Stimulated activated CD4-positive, alpha-beta T cell treated with anti-CD3 and anti-CD28 coated beads, Interleukin-4, amount 100 ng/mL, for 4 hours (primary cell): Measurements from ENCODE around the gene AJM1.

Source experiments
- DNase-seq, 2 experiments: peaks; one replicate each; pipeline ENCODE4 v3.0.0-alpha.2; 2020

The AJM1 gene

DNA sequence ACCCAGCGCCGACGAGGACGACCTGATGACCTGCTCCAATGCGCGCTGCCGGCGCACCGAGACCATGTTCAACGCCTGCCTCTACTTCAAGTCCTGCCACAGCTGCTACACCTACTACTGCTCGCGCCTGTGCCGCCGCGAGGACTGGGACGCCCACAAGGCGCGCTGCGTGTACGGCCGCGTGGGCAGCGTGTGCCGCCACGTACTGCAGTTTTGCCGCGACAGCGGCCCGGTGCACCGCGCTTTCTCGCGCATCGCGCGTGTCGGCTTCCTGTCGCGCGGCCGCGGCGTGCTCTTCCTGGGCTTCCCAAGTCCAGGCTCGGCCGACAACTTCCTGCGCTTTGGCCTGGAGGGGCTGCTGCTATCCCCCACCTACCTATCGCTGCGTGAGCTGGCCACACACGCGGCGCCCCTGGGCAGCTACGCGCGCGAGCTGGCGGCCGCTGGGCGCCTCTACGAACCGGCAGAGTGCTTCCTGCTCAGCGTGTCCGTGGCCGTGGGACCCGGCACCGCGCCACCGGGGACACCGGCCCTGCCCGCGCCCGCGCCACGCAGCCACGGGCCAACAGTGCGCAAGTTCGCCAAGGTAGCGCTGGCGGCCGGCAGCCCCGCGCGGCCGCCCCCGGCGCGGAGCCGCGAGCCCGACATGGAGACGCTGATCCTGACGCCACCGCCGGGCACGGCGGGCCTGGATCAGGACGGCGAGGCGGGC lies 4.3 kb downstream of the AJM1 start:
- peak in 1 of 2 experiments; percentile 68 for DNase-seq

DNA sequence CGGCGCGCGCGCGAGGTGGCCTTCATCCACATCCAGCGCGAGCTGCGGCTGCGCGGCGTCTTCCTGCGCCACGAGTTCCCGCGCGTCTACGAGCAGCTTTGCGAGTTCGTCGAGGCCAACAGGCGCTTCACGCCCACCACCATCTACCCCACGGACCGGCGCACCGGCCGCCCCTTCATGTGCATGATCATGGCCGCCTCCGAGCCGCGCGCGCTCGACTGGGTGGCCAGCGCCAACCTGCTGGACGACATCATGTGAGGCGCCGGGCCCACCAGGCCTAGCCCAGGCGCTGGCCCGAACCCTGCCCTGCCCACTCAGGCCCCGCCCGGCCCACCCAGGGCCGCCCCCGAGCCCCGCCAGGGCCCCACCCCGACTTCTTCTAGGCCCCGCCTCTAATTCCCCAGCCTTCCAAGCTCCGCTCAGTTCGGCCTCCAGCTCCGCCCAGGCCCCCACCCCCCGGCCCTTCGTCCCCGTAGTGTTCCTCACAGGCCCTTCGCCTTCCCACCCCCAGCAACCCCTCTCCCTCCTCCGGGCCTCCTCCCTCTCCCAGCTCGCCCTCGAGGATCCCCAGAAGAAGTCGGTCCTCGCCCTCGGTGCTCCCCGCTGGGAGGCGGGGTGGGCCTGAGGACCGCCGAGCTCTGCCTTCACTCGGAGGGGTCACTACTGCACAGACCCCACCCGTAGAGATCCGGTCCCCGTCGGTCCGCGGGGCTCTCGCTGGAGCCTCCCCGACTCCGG lies 5.0 kb downstream of the AJM1 start:
- DNase-seq: no peak

DNA sequence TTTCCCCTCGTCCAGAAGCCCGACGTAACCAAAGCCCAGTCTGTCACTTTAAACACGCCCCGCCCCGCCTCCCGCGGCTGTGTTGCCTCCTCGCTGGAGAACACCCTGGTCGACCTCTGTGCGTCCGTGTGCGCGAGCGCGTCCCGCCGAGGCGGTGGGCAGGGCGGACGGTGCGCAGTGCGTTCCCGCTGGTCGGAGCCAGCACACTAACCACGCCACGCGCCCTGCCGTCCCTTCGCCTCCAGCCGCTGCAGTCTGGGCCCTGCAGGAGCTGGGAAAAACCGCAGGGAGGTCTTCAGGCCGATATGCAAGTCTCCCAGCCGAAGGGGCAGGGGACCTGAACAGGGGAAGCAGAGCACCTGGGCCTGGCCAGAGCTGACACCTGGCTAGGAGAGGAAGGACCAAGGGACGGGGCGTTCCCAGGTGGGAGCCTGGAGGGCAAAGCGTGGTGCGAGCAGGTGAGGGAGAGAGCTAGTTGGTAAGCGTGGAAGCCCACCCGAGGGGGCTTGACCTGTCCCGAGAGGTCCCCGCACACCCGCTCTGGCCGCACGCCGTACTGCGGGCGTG lies 5.6 kb downstream of the AJM1 start:
- peak; percentile 51 to 71 for DNase-seq

DNA sequence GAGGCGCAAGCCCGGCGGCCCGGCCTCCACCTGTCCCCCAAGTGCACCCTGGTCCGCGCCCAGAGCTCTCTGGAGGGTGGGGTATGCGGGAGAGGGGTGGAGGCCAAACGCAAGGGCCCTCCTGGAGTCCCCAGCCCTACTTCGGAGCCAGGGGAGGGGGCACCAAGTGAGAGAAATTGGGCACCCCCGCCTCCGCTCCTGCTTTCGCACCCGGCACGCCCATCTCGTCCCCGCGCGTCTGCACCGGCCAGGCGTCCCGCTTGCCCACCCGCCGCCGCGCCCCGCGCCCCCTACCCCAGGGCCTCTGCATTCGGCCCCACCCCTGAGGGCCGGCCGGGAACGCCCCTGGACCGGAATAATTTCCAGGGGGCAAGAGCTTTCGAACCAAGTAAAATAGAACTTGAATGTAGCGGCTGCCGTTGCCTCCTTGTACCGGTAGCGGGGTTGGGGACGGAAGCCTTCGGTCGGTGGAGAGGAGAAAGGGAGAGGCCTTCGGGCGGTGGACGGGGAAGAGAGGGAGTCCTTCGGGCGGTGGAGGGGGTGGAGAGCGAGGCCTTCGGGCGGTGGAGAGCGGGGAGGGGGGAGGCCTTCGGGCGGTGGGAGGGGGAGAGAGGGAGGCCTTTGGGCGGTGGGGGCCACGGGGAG lies 6.2 kb downstream of the AJM1 start:
- peak in 1 of 2 experiments; percentile 13 for DNase-seq

DNA sequence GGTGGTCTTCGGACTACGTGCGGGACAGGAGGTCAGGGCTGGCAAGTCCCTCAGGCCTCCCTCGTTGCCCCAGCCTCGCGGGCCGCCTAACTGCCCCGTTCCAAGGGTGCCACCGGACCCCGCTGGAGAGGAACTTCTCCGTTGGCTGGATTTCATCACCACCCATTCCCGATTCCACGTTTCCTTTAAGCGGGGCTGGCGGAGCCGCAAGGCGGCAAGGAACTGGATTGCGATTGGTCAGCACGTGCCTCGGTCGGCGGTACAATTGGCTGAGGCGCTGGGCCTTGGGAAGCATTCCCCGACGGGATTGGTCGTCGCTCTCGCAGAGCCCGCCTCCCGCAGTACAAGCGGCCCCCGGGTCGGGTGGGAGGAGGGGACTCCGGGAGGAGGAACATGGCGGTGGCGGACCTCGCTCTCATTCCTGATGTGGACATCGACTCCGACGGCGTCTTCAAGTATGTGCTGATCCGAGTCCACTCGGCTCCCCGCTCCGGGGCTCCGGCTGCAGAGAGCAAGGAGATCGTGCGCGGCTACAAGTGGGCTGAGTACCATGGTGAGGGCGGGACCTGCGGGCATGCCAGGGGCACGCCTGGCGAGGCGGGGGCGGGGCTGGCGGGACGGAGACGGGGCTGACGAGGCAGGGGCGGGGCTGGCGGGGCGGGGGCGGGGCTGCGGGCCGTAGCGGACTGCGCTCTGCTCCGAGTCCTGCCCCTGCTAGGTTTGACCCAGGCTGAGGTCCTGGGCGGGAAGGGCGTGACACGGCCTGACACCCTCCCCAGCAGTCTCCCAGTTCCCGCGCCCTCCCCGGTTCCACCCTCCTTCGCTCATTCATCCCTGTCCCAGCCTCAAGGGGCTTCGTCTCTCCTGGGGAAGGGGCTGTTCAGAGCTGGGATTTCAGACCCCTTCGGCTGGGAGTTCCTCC lies 7.0 kb downstream of the AJM1 start, which contains the start of gene PHPT1:
TSS of gene PHPT1 (plus strand) at position 372 of the 922 bp plus-strand sequence. CDS start at position 394, 22 bp downstream.
- DNase-seq: peak; percentile 92 to 97

DNA sequence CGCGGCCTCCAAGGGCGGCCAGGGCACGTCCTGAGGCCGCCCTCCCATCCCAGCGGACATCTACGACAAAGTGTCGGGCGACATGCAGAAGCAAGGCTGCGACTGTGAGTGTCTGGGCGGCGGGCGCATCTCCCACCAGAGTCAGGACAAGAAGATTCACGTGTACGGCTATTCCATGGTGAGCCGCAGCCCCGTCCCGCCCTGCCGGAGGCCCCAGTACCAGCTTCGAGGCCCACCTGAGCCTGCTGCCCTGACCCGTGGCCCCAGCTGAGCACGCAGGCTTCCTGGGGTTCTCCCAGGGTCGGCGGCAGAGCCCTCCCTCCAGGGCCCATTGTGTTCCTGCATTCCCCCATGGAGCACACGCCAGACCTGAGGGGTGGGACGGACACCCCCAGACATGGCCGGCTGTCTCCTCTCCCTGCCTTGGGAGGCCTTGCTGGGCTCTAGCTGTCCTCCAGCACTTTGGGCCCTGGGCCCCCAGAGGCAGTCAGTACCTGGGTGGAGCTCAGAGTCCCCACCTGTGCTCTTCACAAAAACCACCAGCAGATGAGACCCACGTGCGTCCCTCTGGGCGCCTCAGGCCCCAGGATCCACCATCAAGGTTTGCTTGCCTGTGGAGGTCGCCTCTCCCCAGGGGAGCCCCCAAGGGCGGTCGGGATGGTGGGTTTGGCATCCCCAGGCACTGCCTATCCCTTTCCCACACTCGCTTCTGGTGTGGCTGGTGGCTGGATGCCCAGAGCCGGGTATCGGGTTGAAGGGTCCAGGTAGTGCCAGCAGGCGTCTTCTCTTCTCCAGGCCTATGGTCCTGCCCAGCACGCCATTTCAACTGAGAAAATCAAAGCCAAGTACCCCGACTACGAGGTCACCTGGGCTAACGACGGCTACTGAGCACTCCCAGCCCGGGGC lies 7.9 kb downstream of the AJM1 start:
- no peak for DNase-seq

DNA sequence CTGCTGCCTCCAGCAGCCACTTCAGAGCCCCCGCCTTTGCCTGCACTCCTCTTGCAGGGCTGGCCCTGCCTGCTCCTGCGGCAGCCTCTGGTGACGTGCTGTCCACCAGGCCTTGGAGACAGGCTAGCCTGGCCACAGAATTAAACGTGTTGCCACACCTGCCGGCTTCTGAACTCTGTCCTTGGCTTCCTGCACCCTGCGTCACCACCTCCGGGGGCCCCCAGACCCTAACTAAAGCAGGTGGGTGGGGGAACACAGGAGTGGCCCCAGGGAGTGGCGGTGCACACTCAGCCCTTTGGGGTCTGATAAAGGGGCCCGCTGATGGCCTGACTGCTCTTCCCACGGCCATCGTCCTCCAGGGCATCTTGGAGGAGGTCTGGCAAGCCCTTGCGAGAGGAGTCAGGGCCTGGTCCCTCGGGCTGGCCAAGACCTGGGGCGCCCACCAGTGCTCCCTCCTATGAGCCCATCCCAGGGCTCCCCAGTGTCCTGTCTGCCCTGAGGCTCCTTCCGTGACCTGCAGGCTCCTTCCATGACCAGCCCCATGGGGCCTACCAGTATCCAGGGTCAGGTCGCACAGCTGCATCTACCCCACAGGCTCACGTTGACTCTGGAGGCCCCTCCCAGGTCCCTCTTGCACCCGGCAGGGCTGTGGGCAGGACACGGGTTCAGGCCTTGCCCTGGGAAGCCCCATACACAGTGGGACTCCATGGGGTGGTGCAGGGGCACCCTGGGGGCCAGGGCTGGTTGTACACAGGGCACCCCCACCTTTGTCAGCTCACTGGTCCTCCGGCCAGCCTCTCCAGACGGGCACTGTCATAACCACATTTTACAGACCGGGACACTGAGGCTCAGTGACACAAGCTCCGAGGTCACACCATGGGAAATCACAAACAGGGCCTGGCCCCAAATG lies 8.8 kb downstream of the AJM1 start:
- no peak for DNase-seq

DNA sequence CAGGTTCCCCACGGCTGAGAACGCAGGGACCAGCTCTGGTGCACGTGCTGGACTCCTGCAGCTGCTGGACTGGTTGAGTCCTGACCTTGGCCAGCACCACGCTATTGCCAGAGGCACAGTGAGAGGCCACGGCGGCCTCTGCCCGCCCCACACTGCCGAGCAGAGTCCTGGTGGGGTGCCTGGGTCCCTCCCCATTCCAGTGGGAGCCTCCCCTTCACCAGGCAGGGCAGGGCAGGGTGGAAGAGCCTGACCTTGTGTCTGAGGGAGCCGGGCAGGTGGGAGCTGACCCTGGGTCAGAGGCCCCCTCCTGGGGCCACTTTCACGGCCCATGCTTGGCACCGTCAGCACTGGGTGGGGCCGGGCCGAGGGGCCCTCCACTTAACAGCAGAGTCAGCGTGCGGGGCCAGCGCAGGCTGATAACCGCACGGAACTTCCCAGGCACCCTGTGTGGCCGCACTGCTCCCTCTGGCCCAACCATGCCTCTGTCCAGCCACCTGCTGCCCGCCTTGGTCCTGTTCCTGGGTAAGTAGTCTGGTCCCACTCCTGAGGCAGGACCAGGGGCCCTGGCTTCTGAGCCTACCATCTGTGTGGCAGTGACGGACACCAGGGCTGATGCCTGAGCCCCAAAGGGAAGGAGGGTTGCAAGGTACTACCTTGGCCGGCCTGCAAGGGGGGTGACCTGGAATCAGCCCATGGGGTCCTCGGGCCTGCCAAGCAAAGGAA lies 9.8 kb downstream of the AJM1 start, which contains the start of gene MAMDC4:
TSS of gene MAMDC4 (plus strand) at position 406 of the 723 bp plus-strand sequence. CDS start at position 477, 71 bp downstream.
- no peak for DNase-seq

DNA sequence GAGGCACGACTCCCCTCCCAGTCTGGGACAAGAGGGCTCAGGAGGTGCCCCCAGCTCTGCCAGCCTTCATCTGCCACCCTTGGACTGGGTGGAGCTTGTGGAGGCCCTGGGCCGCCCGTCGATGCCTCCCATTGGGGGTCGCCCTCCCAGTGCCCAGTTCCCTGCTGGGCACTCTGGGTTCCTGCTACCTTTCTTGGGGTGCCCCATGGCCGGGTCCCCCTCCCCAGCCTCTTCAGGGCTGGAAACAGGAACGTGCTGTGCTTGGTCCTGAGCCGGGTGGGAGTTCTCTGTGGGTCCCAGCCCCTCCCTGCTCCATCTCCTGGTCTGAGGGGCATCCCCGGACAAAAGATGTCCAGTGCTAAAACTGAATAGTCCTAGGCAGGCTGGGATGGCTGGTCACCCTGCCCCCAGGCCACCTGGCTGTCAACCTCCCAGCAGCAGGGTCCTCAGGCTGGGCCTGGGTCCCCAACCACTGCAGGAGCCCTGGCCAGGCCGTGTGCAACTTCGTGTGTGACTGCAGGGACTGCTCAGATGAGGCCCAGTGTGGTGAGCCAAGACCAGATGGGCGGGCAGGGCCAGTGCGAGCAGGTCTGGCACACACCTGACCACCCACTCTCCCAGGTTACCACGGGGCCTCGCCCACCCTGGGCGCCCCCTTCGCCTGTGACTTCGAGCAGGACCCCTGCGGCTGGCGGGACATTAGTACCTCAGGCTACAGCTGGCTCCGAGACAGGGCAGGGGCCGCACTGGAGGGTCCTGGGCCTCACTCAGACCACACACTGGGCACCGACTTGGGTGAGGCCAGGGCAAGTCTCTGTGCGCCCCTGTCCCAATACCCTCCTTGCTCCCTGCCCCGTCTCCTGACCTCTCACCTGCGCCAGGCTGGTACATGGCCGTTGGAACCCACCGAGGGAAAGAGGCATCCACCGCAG lies 10.7 kb downstream of the AJM1 start:
- DNase-seq: no peak

DNA sequence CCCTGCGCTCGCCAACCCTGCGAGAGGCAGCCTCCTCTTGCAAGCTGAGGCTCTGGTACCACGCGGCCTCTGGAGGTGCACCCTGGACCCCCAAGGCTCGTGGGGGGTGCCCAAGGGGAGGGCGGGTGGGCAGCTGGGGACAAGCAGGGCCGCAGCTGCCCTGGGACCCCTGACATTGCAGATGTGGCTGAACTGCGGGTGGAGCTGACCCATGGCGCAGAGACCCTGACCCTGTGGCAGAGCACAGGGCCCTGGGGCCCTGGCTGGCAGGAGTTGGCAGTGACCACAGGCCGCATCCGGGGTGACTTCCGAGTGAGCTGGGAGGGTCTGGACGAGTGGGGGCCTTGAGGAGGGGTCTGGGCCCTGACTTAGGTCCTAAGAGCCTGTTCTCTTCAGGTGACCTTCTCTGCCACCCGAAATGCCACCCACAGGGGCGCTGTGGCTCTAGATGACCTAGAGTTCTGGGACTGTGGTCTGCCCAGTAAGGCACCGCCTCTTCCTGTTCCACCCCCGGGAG lies 11.4 kb downstream of the AJM1 start:
- no peak for DNase-seq

DNA sequence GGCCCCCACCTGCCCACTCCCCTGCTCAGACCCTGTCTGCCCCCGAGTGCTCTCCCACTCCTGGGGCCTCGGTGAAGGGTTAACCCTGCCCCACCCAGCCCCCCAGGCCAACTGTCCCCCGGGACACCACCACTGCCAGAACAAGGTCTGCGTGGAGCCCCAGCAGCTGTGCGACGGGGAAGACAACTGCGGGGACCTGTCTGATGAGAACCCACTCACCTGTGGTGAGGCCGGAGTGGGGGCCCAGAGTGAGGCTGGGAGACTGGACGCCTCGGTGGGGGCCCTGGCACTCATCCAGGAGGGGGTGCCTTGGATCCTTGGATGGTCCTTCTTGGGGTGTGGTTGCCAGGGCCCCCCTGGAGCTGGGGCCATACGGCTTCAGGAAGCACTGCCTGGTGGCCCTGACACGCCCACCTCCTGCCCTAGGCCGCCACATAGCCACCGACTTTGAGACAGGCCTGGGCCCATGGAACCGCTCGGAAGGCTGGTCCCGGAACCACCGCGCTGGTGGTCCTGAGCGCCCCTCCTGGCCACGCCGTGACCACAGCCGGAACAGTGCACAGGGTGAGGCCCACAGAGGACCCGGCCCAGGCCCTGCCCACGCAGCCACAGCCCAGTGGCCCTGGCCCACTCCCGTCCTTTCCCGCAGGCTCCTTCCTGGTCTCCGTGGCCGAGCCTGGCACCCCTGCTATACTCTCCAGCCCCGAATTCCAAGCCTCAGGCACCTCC lies 12.0 kb downstream of the AJM1 start:
- no peak for DNase-seq

DNA sequence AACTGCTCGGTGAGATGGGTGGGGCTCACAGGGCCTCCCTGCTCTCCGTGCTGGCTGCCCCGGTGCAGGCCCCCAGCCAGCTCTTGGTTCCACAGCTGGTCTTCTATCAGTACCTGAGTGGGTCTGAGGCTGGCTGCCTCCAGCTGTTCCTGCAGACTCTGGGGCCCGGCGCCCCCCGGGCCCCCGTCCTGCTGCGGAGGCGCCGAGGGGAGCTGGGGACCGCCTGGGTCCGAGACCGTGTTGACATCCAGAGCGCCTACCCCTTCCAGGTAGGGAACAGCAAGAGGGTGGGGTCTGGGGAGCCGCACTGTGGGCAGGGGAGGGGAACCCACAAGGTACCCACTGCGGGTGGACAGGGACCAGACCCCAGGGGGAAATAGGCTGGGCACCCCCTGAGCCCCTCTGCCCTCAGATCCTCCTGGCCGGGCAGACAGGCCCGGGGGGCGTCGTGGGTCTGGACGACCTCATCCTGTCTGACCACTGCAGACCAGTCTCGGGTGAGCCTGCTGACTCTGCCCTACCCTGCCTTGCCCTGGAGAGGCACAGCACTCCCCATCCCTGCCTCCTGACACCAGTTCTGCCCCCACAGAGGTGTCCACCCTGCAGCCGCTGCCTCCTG lies 12.7 kb downstream of the AJM1 start:
- no peak for DNase-seq

DNA sequence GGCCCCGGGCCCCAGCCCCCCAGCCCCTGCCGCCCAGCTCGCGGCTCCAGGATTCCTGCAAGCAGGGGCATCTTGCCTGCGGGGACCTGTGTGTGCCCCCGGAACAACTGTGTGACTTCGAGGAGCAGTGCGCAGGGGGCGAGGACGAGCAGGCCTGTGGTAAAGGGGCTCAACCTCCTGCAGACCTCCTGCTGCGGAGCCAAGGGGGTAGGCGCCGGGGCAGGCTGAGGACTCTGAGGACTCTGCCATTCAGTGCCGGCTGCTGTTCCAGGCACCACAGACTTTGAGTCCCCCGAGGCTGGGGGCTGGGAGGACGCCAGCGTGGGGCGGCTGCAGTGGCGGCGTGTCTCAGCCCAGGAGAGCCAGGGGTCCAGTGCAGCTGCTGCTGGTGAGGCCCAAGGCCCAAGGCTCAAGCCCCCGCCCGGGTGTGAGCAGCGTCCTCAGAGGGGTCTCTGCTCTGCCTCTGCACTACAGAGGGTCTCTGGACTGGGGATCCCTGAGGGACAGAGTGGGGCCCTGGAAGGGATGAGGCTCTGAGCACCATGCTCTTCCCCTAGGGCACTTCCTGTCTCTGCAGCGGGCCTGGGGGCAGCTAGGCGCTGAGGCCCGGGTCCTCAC lies 13.3 kb downstream of the AJM1 start:
- DNase-seq: no peak

DNA sequence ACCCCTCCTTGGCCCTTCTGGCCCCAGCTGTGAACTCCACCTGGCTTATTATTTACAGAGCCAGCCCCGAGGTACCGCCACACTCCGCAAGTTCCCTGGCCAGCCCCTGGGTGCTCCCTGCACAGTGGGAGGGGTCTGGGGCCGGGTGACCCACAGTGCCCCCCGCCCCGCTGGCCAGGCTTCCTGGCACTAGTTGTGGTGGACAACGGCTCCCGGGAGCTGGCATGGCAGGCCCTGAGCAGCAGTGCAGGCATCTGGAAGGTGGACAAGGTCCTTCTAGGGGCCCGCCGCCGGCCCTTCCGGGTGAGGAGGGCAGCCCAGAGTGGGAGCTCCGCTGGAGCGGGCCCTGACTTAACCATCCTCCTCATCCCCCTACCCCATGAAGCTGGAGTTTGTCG lies 13.8 kb downstream of the AJM1 start:
- DNase-seq: no peak

DNA sequence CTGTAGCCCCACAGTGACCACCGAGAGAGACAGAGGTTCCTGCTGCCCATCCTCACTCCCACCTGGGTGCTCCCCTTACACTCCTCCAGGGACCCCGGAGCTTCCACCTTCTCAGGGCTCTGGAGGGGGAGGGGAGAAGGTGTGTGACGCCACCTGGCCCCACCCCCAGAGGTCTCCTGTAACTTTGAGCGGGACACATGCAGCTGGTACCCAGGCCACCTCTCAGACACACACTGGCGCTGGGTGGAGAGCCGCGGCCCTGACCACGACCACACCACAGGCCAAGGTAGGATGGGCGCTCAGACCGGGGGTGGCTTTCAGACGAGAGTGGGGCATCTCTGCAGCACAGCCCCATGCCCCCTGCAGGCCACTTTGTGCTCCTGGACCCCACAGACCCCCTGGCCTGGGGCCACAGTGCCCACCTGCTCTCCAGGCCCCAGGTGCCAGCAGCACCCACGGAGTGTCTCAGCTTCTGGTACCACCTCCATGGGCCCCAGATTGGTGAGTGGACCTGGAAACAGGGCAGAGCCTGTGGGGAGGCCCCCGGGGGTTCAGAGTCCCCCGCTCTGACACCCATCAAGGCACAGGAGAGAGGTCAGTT lies 14.4 kb downstream of the AJM1 start:
- DNase-seq: no peak

DNA sequence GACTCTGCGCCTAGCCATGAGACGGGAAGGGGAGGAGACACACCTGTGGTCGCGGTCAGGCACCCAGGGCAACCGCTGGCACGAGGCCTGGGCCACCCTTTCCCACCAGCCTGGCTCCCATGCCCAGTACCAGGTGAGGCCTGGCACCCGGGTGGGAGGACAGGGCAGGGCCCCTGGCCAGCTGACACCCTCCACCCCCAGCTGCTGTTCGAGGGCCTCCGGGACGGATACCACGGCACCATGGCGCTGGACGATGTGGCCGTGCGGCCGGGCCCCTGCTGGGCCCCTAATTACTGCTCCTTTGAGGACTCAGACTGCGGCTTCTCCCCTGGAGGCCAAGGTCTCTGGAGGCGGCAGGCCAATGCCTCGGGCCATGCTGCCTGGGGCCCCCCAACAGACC lies 14.9 kb downstream of the AJM1 start:
- DNase-seq: no peak
